Epithelial cell of proximal tubule (primary cell): Measurements from ENCODE around the gene ZNF208. TPM values are rescaled to one million over a fixed set of nuclear protein-coding genes. Genes with fewer than 3 reads are reported as not detected.
"Not testable (repeated sequence)": the region's sequence is repeated elsewhere in the genome, so short reads cannot be mapped to it uniquely, and the experiment has no call there.

ENCODE experiments used
- DNase-seq: peaks from one replicate; pipeline ENCODE4 v3.0.0-alpha.2; 2011; ENCODE audit warnings: low read depth
- H3K4me3 ChIP-seq: 2 replicates; pipeline ENCODE4 v1.5.1; 2011; ENCODE audit warnings: low read depth, mild to moderate bottlenecking, low read length
- CTCF ChIP-seq: conservative IDR thresholded peaks from 2 replicates; pipeline ENCODE4 v1.5.1; 2012; ENCODE audit warnings: low read depth, mild to moderate bottlenecking, low read length
- total RNA-seq: library from RNA; depleted of rRNA; stranded (reverse); fragments of >200 nt; gene quantifications from 2 replicates; pipeline ENCODE4 v1.2.3, GENCODE V29; 2015

ZNF208 gene
- 0.14 and 0.23 TPM in 2 replicates for total RNA-seq

- DNase-seq, H3K4me3 ChIP-seq: not testable (repeated sequence)
These were observed at the start of gene ZNF208 for GRCh38 chr19:22010437-22011143. ZNF208 (minus strand) TSS chr19:22010943; CDS start chr19:22010794, 149 bp downstream.

GRCh38 chr19:22052644-22053013 lies 41.9 kb upstream of the ZNF208 start:
- no peak for DNase-seq
- TF ChIP-seq CTCF, result no peak
- H3K4me3 ChIP-seq, result peak overlapping the region; percentile 60

- H3K4me3 ChIP-seq, DNase-seq: not testable (repeated sequence)
These were observed 30.4 kb upstream of the ZNF208 start for GRCh38 chr19:22041151-22041550.

GRCh38 chr19:22030680-22031079 lies 19.9 kb upstream of the ZNF208 start:
- TF ChIP-seq CTCF, result no peak
- no peak overlapping the region for H3K4me3 ChIP-seq

GRCh38 chr19:22026687-22027086 lies 15.9 kb upstream of the ZNF208 start:
- no peak overlapping the region for H3K4me3 ChIP-seq
- TF ChIP-seq CTCF, result no peak
- DNase-seq, result no peak

More at GRCh38 chr19:22030680-22031079, 19.9 kb upstream of the ZNF208 start:
- no peak for DNase-seq

- not testable (repeated sequence) for H3K4me3 ChIP-seq, DNase-seq
These were observed 14.8 kb upstream of the ZNF208 start for GRCh38 chr19:22025539-22025938.

- no peak for DNase-seq
- no peak overlapping the region for H3K4me3 ChIP-seq
- no peak for TF ChIP-seq CTCF
These were observed 40.3 kb downstream of the ZNF208 start for GRCh38 chr19:21970466-21970865.

GRCh38 chr19:21947775-21948174 lies 63.0 kb downstream of the ZNF208 start:
- H3K4me3 ChIP-seq, result no peak overlapping the region
- no peak for DNase-seq
- no peak for TF ChIP-seq CTCF
